Articular chondrocyte of knee joint (primary cell): ENCODE data around the gene SLCO1A2. TPM values are rescaled to one million over a fixed set of nuclear protein-coding genes. Genes with fewer than 3 reads are reported as not detected.

Source experiments
- total RNA-seq: library from RNA; depleted of rRNA; stranded (reverse); fragments of >200 nt; gene quantifications from 2 replicates; pipeline ENCODE4 v1.2.3, GENCODE V29; 2012

SLCO1A2 gene
- not detected in 2 replicates for total RNA-seq

GRCh38 chr12:21334771-21335325, at the start of gene SLCO1A2:
Gene SLCO1A2, minus strand, starts transcription at chr12:21334917. Its CDS starts 270 bp downstream, at chr12:21334647.

GRCh38 chr12:21372602-21373001, 37.9 kb upstream of the SLCO1A2 start, which contains the start of gene IAPP:
Gene IAPP, plus strand, starts transcription at chr12:21372902. Its CDS starts 450 bp downstream, at chr12:21373352.

Other genes starting within 250 kb of the SLCO1A2 start
- gene SLCO1B1, start 203.7 kb downstream of the SLCO1A2 start, total RNA-seq, result not detected in 2 replicates
- gene IAPP, start 38.0 kb upstream of the SLCO1A2 start, total RNA-seq, result not detected in 2 replicates
- gene PYROXD1, start 102.7 kb upstream of the SLCO1A2 start, total RNA-seq, result 17.2 and 21.6 TPM in 2 replicates
- gene RECQL, start 166.7 kb upstream of the SLCO1A2 start, total RNA-seq, result 94.7 and 134 TPM in 2 replicates
- 100.0 and 100 TPM in 2 replicates for gene GOLT1B, start 166.9 kb upstream of the SLCO1A2 start, total RNA-seq
- gene SPX, start 191.4 kb upstream of the SLCO1A2 start, total RNA-seq, result 4.8 and 9.5 TPM in 2 replicates